Activated CD4-positive, CD25-positive, alpha-beta regulatory T cell (primary cell): Measurements from ENCODE around the gene NDEL1.

Experiments
- DNase-seq, 4 experiments: peaks; one replicate each; lab custom pipeline; 2025; lab: John Stamatoyannopoulos, UW

Gene NDEL1

GRCh38 chr17:8413938-8414337, 21.7 kb upstream of the NDEL1 start:
- DNase-seq: no peak

- DNase-seq: no peak
Observed at GRCh38 chr17:8417806-8418205, 17.9 kb upstream of the NDEL1 start.

GRCh38 chr17:8418471-8418870, 17.2 kb upstream of the NDEL1 start:
- DNase-seq: no peak

- DNase-seq: no peak
Observed at GRCh38 chr17:8419305-8419704, 16.4 kb upstream of the NDEL1 start.

- no peak for DNase-seq
Observed at GRCh38 chr17:8420041-8420934, 15.4 kb upstream of the NDEL1 start.

- DNase-seq: no peak
Observed at GRCh38 chr17:8421571-8421970, 14.1 kb upstream of the NDEL1 start.

- DNase-seq: no peak
Observed at GRCh38 chr17:8426094-8426720, 9.5 kb upstream of the NDEL1 start.

- no peak for DNase-seq
Observed at GRCh38 chr17:8426802-8427201, 8.9 kb upstream of the NDEL1 start.

- DNase-seq: no peak
Observed at GRCh38 chr17:8430966-8431365, 4.7 kb upstream of the NDEL1 start.

- peak; percentile 32 to 55 (median 46) for DNase-seq
Observed at GRCh38 chr17:8436169-8436843, 622 bp downstream of the NDEL1 start.

GRCh38 chr17:8436844-8437171, 1.1 kb downstream of the NDEL1 start:
- DNase-seq: no peak

GRCh38 chr17:8438441-8438840, 2.8 kb downstream of the NDEL1 start:
- DNase-seq: no peak

GRCh38 chr17:8439681-8440080, 4.0 kb downstream of the NDEL1 start:
- no peak for DNase-seq

GRCh38 chr17:8441690-8442089, 6.0 kb downstream of the NDEL1 start:
- no peak for DNase-seq

GRCh38 chr17:8442310-8442709, 6.6 kb downstream of the NDEL1 start:
- no peak for DNase-seq

GRCh38 chr17:8443756-8444155, 8.1 kb downstream of the NDEL1 start:
- DNase-seq: no peak

GRCh38 chr17:8444494-8444893, 8.8 kb downstream of the NDEL1 start:
- DNase-seq: no peak

GRCh38 chr17:8445536-8445935, 9.9 kb downstream of the NDEL1 start:
- DNase-seq: no peak

- no peak for DNase-seq
Observed at GRCh38 chr17:8447799-8448198, 12.1 kb downstream of the NDEL1 start.

- no peak for DNase-seq
Observed at GRCh38 chr17:8448310-8448709, 12.6 kb downstream of the NDEL1 start.

GRCh38 chr17:8451933-8452614, 16.4 kb downstream of the NDEL1 start:
- DNase-seq: no peak

GRCh38 chr17:8453326-8453725, 17.6 kb downstream of the NDEL1 start:
- no peak for DNase-seq
